GM18870 (cell line): ENCODE data around the gene EXTL2.
"Not testable (repeated sequence)": the region's sequence is repeated elsewhere in the genome, so short reads cannot be mapped to it uniquely, and the experiment has no call there.

Experiments used
- ATAC-seq: cut with Tn5 transposase; IDR thresholded peaks from one replicate; pipeline ENCODE4 v1.9.1; 2021; ENCODE audit warnings: moderate library complexity; ENCODE audit not compliant: unreplicated experiment

The EXTL2 gene

GRCh38 chr1:100894603-100895539 lies at the start of gene EXTL2:
TSS of gene EXTL2 (minus strand) at chr1:100894842. CDS start at chr1:100888757, 6,085 bp downstream.
- ATAC-seq = peak; percentile 37

GRCh38 chr1:100943533-100943932 lies 48.9 kb upstream of the EXTL2 start:
- ATAC-seq = no peak

GRCh38 chr1:100942304-100943046 lies 47.8 kb upstream of the EXTL2 start:
- no peak for ATAC-seq

- ATAC-seq = no peak
These were observed 47.1 kb upstream of the EXTL2 start for GRCh38 chr1:100941580-100942216.

- ATAC-seq = no peak
These were observed 46.5 kb upstream of the EXTL2 start for GRCh38 chr1:100941098-100941527.

DNA sequence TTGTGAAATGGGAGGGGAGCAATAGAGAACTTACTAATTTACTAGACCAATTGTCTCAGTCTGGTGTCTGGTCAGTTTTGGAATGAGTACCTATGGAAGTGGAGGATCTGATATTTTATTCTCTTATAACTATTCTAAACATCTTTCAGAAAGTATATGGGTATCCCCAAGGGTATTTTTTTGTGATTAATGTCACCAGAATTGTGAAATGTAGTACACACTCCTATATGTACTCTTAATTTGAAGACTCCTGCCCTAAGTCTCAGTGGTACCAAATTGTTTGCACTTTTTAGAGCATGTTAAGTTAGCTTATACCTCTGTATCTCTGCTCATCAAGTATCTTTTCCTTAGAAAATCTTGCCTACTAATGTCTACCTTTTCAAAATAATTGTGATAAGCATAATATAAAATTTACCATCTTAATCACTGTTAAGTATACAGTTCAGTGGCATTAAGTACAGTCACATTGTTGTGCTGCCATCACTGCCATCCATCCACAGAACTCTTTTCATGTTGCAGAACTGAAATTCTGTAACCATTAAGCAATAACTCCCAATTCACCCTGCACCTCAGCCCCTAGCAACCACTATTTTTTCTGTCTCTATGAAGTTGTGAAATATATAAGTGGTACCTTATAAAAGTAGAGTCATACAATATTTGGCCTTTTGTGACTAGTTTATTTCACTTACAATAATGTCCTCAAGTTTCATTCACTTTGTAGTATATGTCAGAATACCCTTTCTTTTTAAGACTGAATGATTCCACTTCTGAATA lies 41.7 kb upstream of the EXTL2 start:
- no peak for ATAC-seq

GRCh38 chr1:100933555-100933954 lies 38.9 kb upstream of the EXTL2 start:
- ATAC-seq = not testable (repeated sequence)

DNA sequence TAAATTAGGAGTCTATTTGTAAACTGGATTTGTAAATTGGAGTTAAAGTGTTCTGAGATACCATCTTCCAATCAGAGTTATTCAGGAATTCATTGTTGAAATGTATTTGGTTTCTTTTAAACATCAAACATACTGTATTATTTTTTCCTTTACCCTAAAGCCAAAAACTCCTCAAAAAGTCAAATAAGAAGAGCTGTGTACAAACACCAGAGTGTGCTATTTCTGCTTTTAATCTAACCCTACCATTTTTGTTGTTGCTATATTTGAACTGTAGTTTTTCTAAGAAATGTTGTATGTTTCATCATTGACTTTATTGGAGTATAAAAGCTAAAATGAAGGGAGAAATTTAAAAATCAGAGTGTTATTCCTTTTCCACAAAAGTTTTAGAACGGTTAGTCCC lies 37.1 kb upstream of the EXTL2 start:
- ATAC-seq = no peak

- ATAC-seq = no peak
These were observed 35.9 kb upstream of the EXTL2 start for GRCh38 chr1:100930494-100930893.

- no peak for ATAC-seq
These were observed 33.5 kb upstream of the EXTL2 start for GRCh38 chr1:100928128-100928527.

- no peak for ATAC-seq
These were observed 32.6 kb upstream of the EXTL2 start for GRCh38 chr1:100927276-100927675.

DNA sequence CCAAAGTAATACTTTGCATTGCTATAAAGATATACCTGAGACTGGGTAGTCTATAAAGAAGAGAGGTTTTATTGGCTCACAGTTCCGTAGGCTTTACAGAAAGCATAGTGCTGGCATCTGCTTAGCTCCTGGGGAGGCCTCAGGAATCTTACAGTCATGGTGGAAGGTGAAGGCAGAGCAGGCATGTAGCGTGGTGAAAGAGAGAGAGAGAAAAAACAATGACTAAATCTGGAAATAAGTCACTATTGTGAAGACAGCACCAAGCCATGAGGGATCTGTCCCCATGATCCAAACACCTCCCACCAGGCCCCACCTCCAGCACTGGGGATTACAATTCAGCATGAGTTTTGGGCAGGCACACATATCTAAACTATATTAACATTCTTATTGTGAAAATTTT lies 31.6 kb upstream of the EXTL2 start:
- ATAC-seq = no peak

DNA sequence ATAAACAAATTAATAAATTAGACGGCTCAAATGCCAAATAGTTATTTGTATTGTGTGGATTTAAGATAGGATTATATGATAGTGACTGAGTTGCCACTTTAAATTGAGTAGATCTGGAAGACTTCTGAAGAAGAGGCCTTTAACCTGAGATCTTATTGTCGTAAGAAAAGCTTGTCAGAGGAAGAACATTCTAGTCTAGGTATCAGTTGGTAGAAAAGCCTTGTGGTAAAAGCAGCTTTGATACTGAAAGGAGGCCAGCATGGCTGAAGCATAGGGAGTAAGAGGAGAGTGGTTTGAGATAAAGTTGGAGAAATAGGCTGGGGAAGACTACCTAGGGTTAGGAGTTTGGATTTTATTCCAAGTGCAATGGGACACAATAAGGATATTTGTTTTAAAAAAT lies 30.3 kb upstream of the EXTL2 start:
- ATAC-seq = no peak

- ATAC-seq = no peak
These were observed 29.6 kb upstream of the EXTL2 start for GRCh38 chr1:100924212-100924611.

DNA sequence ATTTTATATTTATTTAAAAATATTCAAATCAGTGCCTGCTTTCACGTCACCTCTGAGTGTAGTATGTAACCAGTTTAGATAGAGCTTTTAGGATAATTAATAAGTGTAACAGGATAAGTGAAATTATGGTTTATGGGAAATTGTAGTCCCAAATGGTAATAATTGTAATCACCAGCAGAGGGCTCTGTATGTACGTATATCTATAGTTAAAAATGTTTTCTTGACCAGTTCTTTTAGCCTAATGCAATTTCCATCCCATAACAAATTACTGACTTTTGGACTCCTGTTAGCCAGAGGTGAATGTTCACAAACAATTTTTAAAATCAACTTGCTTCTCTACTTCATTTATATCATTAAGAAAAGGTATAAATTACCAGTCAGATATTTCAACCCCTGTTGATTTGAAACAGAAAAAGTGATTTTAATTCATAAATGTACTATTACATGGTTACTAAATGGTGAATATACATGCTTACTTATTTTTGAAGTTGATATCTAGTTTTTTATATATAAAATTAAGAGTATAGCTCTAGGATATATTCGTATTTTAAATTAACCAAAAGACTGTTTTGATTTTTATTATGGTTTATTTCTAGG lies 26.6 kb upstream of the EXTL2 start:
- no peak for ATAC-seq

DNA sequence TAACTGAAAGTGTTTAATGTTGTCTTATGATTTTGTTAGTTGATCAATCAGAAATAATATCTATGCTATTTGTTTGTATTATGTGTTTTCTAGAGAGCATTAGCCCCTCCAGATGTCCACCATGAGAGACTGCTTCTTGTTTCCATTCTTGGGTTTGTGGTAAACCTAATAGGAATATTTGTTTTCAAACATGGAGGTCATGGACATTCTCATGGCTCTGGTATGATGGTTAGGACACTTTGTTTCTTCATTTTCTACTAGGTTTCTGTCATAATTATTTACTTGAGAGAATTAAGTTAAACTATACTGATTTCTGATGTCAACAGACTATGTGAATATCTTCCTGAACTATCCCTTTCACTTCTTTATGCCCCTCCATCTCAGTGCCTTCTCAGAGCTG lies 17.4 kb upstream of the EXTL2 start:
- no peak for ATAC-seq

DNA sequence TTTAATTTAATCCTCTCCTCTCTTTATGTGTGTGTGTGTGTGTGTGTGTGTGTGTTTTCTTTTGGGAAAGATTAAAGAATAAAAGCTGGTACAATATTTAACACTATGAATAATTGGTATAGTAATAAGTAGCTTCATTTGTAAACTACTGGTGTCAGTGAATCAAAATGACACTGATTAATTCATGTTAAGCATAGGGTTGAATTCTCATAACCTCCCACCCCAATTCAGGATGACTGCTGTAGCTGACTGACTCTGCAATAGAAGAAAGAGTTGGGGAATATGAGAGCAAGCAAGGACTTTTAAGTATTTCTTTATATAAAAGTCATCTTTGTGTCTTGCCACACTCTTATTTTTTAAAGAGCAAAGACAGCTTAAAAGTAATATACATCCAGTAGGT lies 14.4 kb upstream of the EXTL2 start:
- ATAC-seq = no peak

- ATAC-seq = no peak
These were observed 13.2 kb upstream of the EXTL2 start for GRCh38 chr1:100907887-100908286.

DNA sequence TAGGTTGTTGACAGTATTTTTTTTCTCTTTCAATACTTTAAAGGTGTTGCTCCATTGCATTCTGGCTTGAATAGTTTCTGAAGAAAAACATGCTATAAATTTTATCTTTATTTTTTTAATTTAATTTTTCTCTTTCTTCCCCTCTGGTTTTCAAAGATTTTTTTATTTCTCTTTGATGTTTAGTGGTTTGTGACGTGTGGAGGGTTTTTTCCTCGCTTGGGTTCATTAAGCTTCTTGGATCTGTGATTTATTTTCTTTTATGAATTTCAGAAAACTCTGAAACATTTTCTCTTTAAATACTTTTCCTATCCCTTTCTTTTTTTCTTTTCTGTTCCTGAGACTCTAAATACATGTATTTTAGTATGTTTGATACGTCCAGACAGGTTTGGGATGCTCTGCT lies 10.5 kb upstream of the EXTL2 start:
- no peak for ATAC-seq

GRCh38 chr1:100904528-100904927 lies 9.9 kb upstream of the EXTL2 start:
- ATAC-seq = no peak
